HCT116 (cell line): ENCODE results near the gene EIF4G3. TPM values are rescaled to one million over a fixed set of nuclear protein-coding genes. Genes with fewer than 3 reads are reported as not detected.

Source experiments
- ATAC-seq: fragments of 200-7000 bp; cut with Tn5 transposase; 2 replicates; pipeline ENCODE4 v1.9.1; 2020; ENCODE audit warnings: mild to moderate bottlenecking, moderate library complexity
- BruUV-seq: library from RNA; stranded (reverse); fragments of 400-500 nt; replicated peaks from 2 replicates; lab custom pipeline; 2021; lab: Mats Ljungman, UMichigan
- CTCF ChIA-PET: fragments of 300-600 bp; sonication (Branson Sonifier 250); formaldehyde crosslinking; loops from one replicate; lab custom pipeline; 2021; ENCODE audit warnings: antibody characterized with exemption; lab: Charles Lee
- POLR2A ChIA-PET: fragments of 300-600, 350-600 bp; sonication (Branson Sonifier 250); formaldehyde crosslinking; loops from one replicate; lab custom pipeline; 2021; ENCODE audit warnings: antibody characterized with exemption; lab: Charles Lee
- RAD21 ChIA-PET, 2 experiments: fragments of 300-600 bp; sonication (Branson Sonifier 250); formaldehyde crosslinking; loops; one replicate each; lab custom pipeline; 2023; ENCODE audit warnings: low total read pairs in 2 of 2; ENCODE audit not compliant: uncharacterized antibody in 2 of 2, unreplicated experiment in 2 of 2, low non-redundant PET in 1 of 2; lab: Charles Lee
- DNase-seq: peaks from one replicate; pipeline ENCODE4 v3.0.0-alpha.2; 2010; ENCODE audit warnings: low read depth, low spot score
- H2AFZ ChIP-seq: fragments of 200-600 bp; shearing (Covaris generic), sonication (generic); 2 replicates; pipeline ENCODE4 v1.6.1; 2017; ENCODE audit warnings: low read depth, mixed run types, mixed read lengths, antibody characterized with exemption, low read length; ENCODE audit not compliant: poor library complexity, severe bottlenecking
- H3K27ac ChIP-seq: 2 replicates; pipeline ENCODE4 v1.5.1; 2012; ENCODE audit warnings: low read depth, low read length
- H3K27me3 ChIP-seq: fragments of 200-600 bp; sonication (generic); 2 replicates; pipeline ENCODE4 v1.6.1; 2016; ENCODE audit warnings: mixed run types, low read length, mixed read lengths; ENCODE audit not compliant: insufficient read depth
- H3K36me3 ChIP-seq, 2 experiments: fragments of 200-500 bp in 1 of 2; fragments of 200-600 bp in 1 of 2; sonication (Bioruptor generic) in 1 of 2; sonication (generic) in 1 of 2; 2 replicates each; pipeline versions ENCODE4 v1.5.1 to v1.6.1; 2014 to 2016; ENCODE audit warnings: low read length in 2 of 2, inconsistent platforms in 1 of 2, mixed read lengths in 1 of 2, mixed run types in 1 of 2; ENCODE audit not compliant: insufficient read depth in 2 of 2, control insufficient read depth in 1 of 2
- H3K4me1 ChIP-seq, 2 experiments: fragments of 200-600 bp in 1 of 2; sonication (generic) in 1 of 2; 2 replicates each; pipeline versions ENCODE4 v1.5.1 to v1.6.1; 2012 to 2017; ENCODE audit warnings: low read length in 2 of 2, inconsistent platforms in 1 of 2, mild to moderate bottlenecking in 1 of 2, mixed read lengths in 1 of 2, mixed run types in 1 of 2, moderate library complexity in 1 of 2; ENCODE audit not compliant: insufficient read depth in 2 of 2, control insufficient read depth in 1 of 2
- H3K4me2 ChIP-seq: fragments of 200-600 bp; sonication (generic); 2 replicates; pipeline ENCODE4 v1.6.1; 2017; ENCODE audit warnings: mixed run types, low read length, mixed read lengths
- H3K4me3 ChIP-seq, 2 experiments: fragments of 200-600 bp in 1 of 2; sonication (generic) in 1 of 2; replicated peaks in 1 of 2; 2 replicates each; pipeline ENCODE4 v1.5.1; 2011 to 2016; ENCODE audit warnings: low read length in 2 of 2, control low read depth in 1 of 2, low read depth in 1 of 2, mild to moderate bottlenecking in 1 of 2, mixed read lengths in 1 of 2, mixed run types in 1 of 2
- H3K79me2 ChIP-seq: fragments of 200-600 bp; sonication (generic); 2 replicates; pipeline ENCODE4 v1.6.1; 2017; ENCODE audit warnings: mild to moderate bottlenecking, mixed run types, low read length, moderate library complexity, mixed read lengths; ENCODE audit not compliant: insufficient read depth
- H3K9ac ChIP-seq: fragments of 200-600 bp; sonication (generic); 2 replicates; pipeline ENCODE4 v1.6.1; 2016; ENCODE audit warnings: low read length, mixed read lengths
- H3K9me2 ChIP-seq: fragments of 200-600 bp; sonication (generic), shearing (Covaris generic); 2 replicates; pipeline ENCODE4 v1.6.1; 2017; ENCODE audit warnings: mixed run types, mild to moderate bottlenecking, moderate library complexity; ENCODE audit not compliant: insufficient read depth
- H3K9me3 ChIP-seq, 2 experiments: fragments of 200-500 bp in 1 of 2; fragments of 200-600 bp in 1 of 2; sonication (Bioruptor generic) in 1 of 2; sonication (generic) in 1 of 2; 2 replicates each; pipeline ENCODE4 v1.6.1; 2014 to 2017; ENCODE audit warnings: low read length in 2 of 2, mixed read lengths in 2 of 2, inconsistent platforms in 1 of 2, low read depth in 1 of 2, mild to moderate bottlenecking in 1 of 2, mixed run types in 1 of 2, moderate library complexity in 1 of 2; ENCODE audit not compliant: control insufficient read depth in 1 of 2, insufficient read depth in 1 of 2
- H4K20me1 ChIP-seq: fragments of 200-600 bp; sonication (generic), shearing (Covaris generic); 2 replicates; pipeline ENCODE4 v1.6.1; 2017; ENCODE audit warnings: mixed run types, mild to moderate bottlenecking, moderate library complexity; ENCODE audit not compliant: insufficient read depth
- ATF3 ChIP-seq: IDR thresholded peaks from 2 replicates; pipeline ENCODE4 v1.6.1; 2012
- EGR1 ChIP-seq: IDR thresholded peaks from 2 replicates; pipeline ENCODE4 v1.6.1; 2012; ENCODE audit warnings: low read depth
- EZH2 ChIP-seq: fragments of 200-600 bp; sonication (generic); IDR thresholded peaks from 2 replicates; pipeline ENCODE4 v1.6.1; 2017; ENCODE audit warnings: antibody characterized with exemption, mixed run types
- JUND ChIP-seq: IDR thresholded peaks from 2 replicates; pipeline ENCODE4 v1.6.1; 2012
- MAX ChIP-seq: IDR thresholded peaks from 2 replicates; pipeline ENCODE4 v1.6.1; 2012
- POLR2A ChIP-seq: IDR thresholded peaks from 2 replicates; pipeline ENCODE4 v1.7.0; 2011; ENCODE audit warnings: borderline replicate concordance; ENCODE audit not compliant: insufficient read depth, insufficient read length; ENCODE audit errors: extremely low read depth
- RAD21 ChIP-seq: IDR thresholded peaks from 2 replicates; pipeline ENCODE4 v1.6.1; 2012; ENCODE audit warnings: low read depth, mild to moderate bottlenecking
- REST ChIP-seq: IDR thresholded peaks from 2 replicates; pipeline ENCODE4 v1.6.1; 2012; ENCODE audit warnings: low read depth
- TCF7L2 ChIP-seq: IDR thresholded peaks from 2 replicates; pipeline ENCODE4 v1.7.0; 2011; ENCODE audit warnings: borderline replicate concordance, inconsistent platforms; ENCODE audit not compliant: insufficient read depth, insufficient read length; ENCODE audit errors: extremely low read depth
- YY1 ChIP-seq: IDR thresholded peaks from 2 replicates; pipeline ENCODE4 v1.6.1; 2011; ENCODE audit warnings: low read length, low read depth, moderate library complexity, mild to moderate bottlenecking; ENCODE audit not compliant: insufficient replicate concordance; ENCODE audit errors: extremely low read depth
- intact Hi-C: fragments of 100-400 bp; cut with micrococcal nuclease; formaldehyde crosslinking; loops from 2 replicates; pipeline ENCODE4 v1.10.0; 2022
- total RNA-seq: library from RNA; stranded (reverse); gene quantifications from one replicate; pipeline ENCODE4 v1.2.1, GENCODE V29; 2021; ENCODE audit not compliant: unreplicated experiment

The EIF4G3 gene
- total RNA-seq, 1 experiment from 2014 or later, result 40.1 TPM

GRCh38 chr1:20829531-20829930 is 347.2 kb downstream of the EIF4G3 start:
- H3K4me1 ChIP-seq, result no peaks in the 10 kb centered on the region
- no peaks in the 10 kb centered on the region; the same call in 1 of the 2 replicates for H4K20me1 ChIP-seq
- no peak overlapping the region for H2AFZ ChIP-seq
- H3K27me3 ChIP-seq, result no peaks in the 10 kb centered on the region
- H3K9me2 ChIP-seq, result no peaks in the 10 kb centered on the region
- H3K36me3 ChIP-seq, result no peaks in the 10 kb centered on the region
- DNase-seq (no peak), ATAC-seq (no peak)
- H3K79me2 ChIP-seq, result no peaks in the 10 kb centered on the region
- H3K4me2 ChIP-seq, result no peak overlapping the region
- CTCF ChIA-PET, result interaction anchor here (0.7 kb wide), 1 partner anchor 441 kb away, joined by 3 read pairs; no protein-coding TSS in a partner anchor
- BruUV-seq, result no TSS peak
- intact Hi-C loops, result no loop called here
- no peak overlapping the region for H3K4me3 ChIP-seq
- TF ChIP-seq REST, result no peak
- no peak for TF ChIP-seq YY1
- no peak for TF ChIP-seq MAX
- TF ChIP-seq POLR2A, result no peak
- RAD21 ChIA-PET, result no interaction called here
- H3K9ac ChIP-seq, result no peak overlapping the region
- POLR2A ChIA-PET, result no interaction called here
- no peaks in the 10 kb centered on the region for H3K9me3 ChIP-seq
- H3K27ac ChIP-seq, result no peak overlapping the region

GRCh38 chr1:20823845-20824244 is 352.9 kb downstream of the EIF4G3 start:
- no peaks in the 10 kb centered on the region for H3K79me2 ChIP-seq
- ATAC-seq (no peak), DNase-seq (no peak)
- ChIA-PET RAD21 (no interaction called here), POLR2A (no interaction called here), CTCF (no interaction called here)
- no peaks in the 10 kb centered on the region for H3K9me2 ChIP-seq
- BruUV-seq, result no TSS peak
- intact Hi-C loops, result no loop called here
- no peak overlapping the region for H3K27ac ChIP-seq
- H2AFZ ChIP-seq, result no peak overlapping the region
- no peak overlapping the region for H3K9ac ChIP-seq
- no peaks in the 10 kb centered on the region for H3K36me3 ChIP-seq
- H3K4me3 ChIP-seq, result no peak overlapping the region
- H3K9me3 ChIP-seq, result no peaks in the 10 kb centered on the region
- H3K4me2 ChIP-seq, result no peak overlapping the region
- no peaks in the 10 kb centered on the region for H4K20me1 ChIP-seq
- H3K27me3 ChIP-seq, result no peaks in the 10 kb centered on the region
- H3K4me1 ChIP-seq, result no peaks in the 10 kb centered on the region
- no peak for TF ChIP-seq JUND
- TF ChIP-seq EZH2, result no peak
- no peak for TF ChIP-seq TCF7L2
- TF ChIP-seq EGR1, result no peak
- no peak for TF ChIP-seq ATF3
- TF ChIP-seq REST, result no peak
- TF ChIP-seq RAD21, result no peak
